Ammon's horn (tissue), 1 donor: Measurements from ENCODE around the gene CNGB1.
"Not testable (repeated sequence)": the region's sequence is repeated elsewhere in the genome, so short reads cannot be mapped to it uniquely, and the experiment has no call there.

Experiments
- DNase-seq: peaks from one replicate; pipeline ENCODE4 v3.0.0-alpha.2; 2016; ENCODE audit warnings: low spot score

CNGB1 gene

DNA sequence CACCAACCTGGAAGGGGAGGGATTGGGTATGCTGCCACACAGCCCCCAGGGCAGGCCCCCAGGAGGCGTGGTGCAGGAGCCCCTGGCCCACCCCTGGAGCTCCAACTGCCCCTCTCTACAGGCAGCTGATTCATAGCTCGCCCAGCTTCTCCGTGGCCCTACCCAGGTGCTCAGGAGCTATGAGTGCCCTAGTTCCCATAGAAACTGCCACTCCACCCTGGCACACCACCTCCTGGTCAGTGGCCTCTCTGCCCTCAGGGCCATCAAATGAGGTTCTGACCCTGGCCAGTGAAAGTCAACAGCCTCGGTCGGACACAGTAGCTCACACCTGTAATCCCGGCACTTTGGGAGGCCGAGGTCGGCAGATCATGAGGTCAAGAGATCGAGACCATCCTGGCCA, 18.0 kb downstream of the CNGB1 start:
- no peak for DNase-seq

DNA sequence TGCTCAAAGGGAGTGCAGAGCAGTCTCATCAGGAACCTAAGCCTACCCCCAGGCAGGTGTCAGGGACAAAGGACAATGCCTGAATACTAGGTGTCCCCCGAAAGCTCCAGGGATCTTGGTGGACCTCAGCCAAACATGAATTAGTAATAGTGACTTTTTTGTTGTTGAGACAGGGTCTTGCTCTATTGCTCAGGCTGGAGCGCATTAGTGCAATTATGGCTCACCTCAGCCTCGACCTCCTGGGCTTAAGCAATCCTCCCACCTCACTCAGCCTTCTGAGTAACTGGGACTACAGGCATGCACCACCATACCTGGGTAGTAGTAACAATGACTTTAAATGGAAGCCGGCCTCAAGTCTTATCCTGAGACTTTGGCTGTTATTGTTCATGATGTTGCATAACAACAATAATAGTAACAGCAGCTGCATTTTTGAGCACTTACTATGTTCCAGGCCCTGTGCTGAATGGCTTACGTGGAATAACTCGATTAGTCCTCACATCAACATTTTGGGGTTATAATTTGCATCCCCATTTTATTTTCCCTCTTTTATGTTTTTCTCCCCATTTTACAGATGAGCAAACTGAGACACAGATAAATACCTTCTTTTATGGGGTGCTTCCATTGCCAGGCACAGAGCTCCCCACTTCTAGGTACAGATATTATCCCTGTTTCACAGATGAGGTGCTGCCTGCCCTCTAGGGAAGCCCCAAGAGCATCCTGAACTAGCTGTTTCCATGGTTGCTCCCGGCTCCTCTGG, 19.5 kb downstream of the CNGB1 start:
- DNase-seq = no peak

DNA sequence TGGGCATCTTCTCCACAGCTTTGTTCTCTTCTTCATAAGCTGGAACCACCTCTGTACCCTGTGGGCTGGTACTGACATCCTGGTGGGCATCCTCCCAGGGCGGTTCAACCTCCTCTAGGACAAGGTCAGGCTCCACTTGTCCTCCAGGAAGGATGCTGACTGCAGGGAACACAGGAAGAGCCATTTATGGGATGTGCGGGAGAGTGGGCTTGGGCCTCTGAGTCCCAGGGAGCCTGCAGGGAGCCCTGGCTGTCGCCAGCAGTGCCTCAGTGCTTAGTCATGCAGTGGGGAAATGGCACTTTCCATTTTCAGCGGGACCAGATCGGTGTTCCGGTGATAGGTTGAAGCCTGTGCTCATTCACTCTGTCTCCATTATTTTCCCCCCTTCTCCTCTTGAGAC, 20.5 kb downstream of the CNGB1 start:
- peak; percentile 37 for DNase-seq

DNA sequence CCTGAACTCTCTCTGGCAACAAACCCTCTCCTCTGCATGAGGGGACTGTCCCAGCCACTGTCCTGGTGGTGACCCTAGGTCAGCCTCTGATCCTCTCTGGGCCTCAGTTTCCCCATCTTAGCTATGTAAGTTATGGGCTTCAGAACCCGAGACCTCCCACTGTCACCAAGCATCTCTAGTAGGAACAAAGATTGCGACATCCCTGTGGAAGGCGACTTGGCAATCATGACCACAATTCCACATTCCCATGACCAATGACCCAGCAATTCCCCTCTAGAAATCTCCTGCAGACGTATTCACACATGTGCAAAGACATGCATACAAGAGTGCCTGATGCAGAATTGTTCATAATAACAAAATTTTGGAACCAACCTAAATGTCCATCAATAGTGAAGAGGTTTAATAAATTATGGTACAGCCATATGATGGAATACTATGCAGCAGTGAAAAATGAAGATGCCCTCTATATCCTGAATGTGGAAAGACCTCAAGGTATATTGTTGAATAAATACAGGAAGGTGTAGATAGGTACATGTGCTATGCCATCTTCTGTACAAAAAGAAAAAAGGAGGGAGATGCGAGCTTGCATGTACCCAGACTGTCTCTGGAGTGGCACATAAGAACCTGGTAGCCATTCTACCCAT, 21.2 kb downstream of the CNGB1 start:
- no peak for DNase-seq

DNA sequence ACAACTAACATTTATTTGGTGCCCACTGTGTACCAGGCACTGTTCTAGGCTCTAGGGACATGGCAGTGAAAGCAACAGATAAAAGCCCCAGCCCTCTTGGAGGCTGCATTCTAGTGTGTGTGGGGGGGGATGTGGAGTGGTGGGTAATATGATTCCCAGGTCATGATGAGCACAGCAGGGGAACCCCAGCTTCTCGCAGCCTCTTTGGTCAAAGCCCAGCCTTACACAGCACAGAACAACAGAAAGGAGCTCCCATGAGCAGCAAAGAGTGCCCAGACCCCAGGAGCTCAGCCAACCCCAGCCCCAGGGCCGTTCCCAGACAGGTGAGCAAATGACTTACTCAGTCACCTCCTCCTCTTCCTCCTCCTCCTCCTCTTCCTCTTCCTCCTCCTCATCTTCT, 21.9 kb downstream of the CNGB1 start:
- DNase-seq = no peak

DNA sequence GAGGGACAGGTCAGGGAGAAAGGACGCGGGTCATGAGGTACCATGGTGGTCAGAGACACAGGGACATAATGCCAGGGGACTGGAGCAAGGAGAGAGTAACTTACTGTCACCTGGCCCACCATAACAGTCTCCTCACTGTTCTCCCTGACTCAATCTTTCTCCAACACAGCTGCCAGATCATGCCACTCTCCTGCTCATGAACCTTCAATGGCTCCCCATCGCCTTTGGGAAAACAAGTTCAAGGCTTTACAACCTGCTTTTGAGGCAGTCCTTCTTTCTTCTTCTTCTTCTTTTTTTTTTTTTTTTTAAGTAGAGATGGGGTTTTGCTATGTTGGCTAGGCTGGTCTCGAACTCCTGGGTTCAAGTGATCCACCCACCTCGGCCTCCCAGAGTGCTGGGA, 22.9 kb downstream of the CNGB1 start:
- no peak for DNase-seq

DNA sequence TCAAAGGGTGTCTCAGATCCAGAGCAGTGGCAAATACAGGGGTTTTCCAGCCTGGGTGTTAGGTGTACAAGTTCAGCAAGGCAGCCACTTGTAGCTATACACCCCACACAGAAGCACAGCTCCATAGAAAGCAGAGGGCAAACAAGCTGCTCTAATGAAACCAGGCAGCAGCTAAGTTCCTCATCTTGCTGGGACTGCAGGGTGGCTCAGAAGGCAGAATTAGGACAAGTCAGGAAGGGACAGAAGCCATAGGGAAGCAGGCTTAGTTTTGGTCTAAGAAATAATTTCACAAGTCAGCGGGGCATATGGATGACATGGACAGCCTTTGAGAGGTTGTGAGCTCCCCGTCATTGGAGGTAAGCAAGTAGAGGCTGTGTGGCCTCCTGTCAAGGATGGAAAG, 23.7 kb downstream of the CNGB1 start:
- no peak for DNase-seq

DNA sequence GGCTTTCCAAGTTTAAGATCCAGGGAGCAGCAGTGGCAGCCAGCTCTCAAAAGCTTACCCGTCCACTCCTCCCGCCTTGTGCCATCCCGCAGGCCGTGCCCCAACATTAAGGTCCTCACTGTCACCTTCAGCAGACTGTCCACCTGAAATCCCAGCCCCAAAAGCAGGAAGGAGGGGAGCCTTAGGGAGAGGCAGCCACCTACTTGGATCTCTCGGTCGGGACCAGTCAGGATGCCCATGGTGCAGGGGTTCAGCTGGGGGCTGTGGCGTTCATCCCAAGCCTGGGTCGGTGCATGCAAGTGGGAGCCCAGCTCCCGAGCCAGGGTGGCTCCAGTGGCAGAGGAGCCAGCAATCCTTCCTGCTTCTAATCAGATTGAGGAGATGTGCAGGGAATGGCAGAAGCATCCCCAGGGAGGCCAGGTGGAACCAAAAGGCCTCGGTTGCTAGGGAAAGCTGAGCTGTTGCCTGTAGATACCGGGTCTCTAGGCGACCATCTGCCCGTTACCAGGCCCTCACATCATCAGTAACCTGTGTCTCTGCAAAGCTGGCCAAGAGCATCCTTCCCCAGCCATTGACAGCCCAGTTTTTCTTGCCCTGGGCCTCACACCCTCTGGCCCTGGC, 24.6 kb downstream of the CNGB1 start:
- DNase-seq = peak; percentile 43

DNA sequence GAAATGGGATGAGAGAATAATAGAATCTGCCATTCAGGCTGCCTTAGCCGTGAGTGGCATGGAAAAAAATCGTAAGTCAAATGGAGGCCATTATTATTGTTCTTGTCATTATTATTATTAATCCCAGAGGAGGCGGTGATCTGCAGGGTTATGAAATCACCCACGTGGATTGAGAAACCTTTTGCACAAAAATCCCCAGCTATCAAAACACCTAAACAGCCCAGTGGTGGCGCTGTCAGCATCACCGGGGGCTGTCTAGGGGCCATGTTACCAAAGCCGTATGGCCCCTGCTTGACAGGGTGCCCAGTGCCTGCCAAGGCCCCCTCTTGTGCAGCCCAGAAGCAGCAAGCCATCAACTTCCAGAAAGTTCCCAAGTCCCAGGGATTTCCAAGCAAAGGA, 25.2 kb downstream of the CNGB1 start:
- DNase-seq = peak; percentile 31

DNA sequence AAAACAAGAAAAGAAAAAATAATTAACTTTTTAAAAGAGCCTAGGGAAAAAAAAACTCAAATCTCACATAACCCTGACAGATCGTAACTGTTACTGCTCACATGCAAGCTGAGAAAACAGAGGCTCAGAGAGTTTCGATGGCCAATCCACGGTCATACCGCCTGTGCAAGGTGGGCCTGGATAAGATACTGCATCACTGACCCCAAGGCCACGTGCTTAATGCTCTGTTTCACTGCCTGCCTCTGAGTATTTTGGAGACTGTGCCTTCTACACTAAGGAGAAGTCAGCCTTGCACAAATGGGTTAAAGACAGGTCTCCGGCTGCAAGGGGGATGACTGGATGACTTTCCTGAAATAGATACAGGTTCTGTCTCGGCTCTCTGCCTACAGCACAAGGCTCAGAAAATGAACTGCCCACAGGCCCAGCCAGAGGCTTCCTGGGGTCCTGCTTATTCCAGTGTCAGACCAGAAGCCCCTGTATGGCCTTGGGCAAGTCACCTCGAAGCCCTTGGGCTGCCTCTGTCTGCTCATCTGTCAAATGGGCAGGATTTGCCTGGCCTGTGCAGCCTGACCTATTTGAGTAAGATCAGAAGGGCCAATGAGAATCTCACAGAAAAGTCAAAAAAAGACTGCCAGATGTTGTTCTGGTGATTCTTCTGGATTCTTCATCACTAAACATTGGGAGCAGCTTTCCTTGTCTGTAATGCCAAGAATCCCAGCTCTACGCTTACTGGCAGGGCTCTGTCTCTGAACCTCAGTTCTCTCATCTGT, 25.8 kb downstream of the CNGB1 start:
- no peak for DNase-seq

DNA sequence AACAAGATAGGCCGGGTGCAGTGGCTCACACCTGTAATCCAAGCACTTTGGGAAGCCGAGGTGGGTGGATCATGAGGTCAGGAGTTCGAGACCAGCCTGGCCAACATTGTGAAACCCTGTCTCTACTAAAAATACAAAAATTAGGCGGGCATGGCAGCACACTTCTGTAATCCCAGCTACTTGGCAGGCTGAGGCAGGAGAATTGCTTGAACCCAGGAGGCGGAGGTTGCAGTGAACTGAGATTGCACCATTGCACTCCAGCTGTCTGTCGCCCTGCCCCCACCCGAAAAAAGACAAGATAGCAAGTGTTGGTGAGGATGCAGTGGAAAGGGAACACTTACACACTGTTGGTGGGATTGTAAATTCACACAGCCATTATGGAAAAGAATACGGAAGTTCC, 27.5 kb downstream of the CNGB1 start:
- DNase-seq = not testable (repeated sequence)

DNA sequence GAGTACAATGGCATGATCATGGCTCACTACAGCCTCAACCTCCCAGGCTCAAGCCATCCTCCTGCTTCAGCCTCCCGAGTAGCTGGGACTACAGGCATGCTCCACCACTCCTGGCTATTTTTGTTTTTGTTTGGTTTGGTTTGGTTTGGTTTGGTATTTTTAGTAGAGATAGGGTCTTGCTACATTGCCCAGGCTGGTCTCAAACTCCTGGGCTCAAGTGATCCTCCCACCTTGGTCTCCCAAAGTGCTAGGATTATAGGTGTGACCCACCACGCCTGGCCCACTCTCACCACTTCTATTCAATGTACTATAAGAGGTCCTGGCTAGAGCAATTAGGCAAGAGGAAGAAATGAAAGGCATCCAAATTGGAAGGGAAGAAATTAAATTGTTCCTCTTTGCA, 29.0 kb downstream of the CNGB1 start:
- DNase-seq = not testable (repeated sequence)

DNA sequence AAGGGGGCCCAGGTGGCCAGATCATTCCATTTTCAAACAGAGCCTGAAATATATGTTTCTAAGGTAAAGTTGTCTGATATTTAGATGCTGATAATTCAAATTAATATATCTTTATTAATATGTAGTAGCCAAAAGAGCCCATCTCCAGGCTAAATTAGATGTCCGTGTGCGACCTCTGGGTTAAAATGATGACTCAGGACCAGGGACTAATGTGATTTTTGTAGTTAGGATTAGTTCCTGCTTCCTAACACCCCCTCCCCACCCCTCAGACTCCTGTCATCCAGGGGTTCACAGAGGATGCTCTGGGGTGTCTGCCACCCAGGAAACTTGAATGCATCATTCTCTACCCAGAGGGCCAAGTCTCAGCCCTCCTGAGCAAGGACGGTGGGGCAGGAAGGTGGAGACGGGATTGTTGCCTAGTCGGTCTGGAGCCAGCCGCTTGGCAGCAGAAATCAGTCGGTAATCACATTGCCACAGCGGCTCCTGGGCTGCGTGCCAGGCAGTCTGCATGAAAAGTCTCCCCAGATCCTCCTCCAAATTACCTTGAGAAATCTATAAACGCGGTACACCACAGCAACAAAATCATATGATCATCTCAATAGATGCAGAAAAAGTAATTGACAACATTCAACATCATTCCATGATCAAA, 29.8 kb downstream of the CNGB1 start:
- peak; percentile 68 for DNase-seq

DNA sequence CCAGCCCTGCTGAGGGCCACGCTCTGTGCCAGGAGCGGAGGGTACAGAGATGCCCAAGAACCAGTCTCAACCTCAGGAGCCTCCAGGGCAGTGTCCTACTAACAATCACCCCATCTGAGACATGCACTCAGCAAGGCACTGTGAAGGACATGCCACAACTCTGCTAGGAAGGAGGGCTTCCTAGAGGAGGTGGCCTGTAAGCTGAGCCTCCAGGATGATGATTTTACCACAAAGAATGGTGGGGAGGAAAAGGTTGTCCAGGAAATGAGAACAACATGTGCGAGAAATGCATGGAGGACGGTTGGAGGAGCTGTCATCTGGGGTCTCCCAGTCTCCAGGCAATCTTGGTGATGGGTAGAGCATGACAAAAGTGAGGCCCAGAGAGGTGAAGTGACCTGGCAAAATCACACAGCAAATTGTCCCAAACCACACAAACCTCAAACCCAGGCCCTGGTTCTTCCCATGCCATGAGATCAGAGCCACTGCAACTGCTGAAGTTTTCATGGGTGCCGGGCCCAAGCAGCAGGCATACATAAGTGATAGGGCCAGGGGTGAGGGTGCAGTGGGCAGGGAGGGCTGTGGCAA, 30.5 kb downstream of the CNGB1 start:
- DNase-seq = no peak

DNA sequence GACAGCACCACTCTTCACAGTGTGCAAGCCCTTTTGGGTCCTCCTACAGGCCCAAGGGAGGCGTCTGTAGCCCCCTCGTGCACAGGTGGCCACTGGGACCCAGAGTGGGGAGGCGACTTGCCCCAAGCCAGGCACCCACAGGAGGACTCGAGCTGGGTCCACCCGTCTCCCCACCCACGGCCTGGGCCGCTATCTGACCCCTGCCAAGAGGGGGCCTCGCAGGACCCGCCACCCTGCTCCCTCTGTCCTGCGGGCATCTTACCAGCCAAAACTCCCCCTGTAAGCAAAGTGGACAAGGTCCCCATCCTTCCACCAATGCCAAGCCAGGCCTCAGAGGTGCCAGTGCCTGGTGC, 31.1 kb downstream of the CNGB1 start:
- DNase-seq = no peak

DNA sequence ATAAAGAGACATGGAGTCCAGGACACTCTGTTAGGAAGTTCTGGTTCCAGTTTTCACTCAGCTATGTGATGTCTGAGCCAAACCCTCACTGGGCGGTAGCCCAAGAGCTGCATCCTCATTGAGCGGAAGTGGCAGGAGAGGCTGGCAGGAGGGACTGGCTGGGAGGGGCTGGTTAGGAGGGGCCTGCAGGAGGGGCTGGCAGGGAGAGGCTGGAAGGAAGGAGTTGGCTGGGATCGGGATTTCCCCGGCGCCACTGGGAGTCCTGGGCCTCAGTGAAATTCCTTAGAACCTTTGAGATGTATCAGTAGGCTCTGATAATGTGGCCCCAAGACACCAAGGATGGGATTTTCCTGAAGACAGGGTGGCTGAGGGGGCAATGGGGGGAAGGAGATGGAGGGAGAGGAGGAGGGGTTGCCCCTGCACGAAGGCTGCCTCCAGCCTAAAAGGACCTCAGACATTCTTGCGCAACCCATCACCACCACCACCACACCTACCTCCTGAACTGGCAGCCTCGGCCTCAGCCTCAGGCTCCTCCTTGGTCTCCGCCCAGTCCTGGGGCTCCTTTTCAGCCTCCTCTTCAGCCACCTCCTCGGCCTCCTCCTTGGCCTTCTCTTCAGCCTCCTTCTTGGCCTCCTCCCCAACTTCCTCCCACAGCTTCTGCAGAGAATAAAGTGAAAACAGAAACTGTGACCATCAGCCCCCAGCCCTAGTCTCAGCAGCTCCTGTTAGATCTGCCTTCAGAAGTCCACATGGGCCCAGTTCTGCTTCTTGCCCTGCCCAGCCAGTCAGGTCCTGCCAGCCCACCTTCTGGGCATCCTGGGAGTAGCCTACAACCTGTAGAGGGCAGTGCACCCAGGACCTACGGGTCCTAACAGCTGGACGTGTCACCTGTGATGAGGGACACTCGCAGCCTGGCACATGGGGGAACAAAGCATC, 31.7 kb downstream of the CNGB1 start:
- DNase-seq = peak; percentile 47

DNA sequence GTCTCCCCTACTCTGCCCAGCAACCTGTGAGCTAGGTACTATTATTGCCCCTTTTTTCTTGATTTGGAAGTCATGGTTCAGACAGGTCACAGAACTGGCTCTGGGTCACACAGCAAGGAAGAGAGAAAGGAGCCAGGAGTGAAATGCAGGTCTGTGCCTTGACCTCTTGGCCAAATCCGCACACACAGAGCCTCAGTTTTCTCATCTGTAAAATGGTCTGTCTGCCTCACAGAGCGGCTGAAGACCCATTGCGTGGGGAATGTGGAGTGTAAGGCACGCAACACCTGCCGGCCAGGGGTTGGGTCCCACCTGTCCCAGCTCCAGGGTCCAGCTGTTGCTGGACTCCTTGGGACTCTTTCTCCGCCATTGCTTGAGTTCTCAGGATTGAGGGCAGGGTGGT, 32.4 kb downstream of the CNGB1 start:
- no peak for DNase-seq

DNA sequence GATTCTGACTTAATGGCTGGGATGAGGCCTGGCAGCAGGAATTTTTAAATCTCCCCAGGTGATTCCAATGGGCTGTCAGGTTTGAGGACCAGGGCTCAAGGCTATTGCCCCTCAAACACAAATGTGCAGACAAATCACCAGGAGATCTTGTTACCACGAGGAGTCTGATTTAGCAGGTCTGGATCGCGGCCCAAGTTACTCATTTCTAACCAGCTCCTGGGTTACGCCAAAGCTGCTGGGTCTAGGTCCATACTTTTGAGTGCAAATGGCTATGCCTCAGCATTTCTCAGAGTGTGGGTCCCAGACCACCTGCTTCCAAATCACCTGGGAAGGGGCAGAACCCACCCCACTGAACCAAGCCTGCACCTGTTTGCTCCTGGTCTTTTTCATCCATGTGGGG, 33.1 kb downstream of the CNGB1 start:
- no peak for DNase-seq

DNA sequence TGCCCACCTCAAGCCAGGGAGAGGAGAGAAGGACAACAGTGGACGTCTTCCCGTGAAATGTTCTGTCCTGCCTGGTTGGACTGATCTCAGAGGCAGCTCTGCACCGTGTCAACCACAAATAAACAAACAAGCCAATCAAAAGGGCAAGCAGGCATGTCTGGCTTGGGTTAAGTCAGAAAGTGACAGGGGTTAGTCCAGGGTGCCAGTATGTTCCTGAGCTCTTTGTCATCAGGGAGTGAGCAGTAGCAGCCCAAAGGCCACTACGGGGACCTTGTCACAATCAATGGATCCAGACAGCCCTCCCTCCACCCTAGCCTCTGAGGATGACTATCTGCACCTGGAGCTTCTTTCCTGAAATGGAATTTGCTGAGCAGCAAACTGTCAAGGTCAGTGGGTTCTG, 35.0 kb downstream of the CNGB1 start:
- no peak for DNase-seq

DNA sequence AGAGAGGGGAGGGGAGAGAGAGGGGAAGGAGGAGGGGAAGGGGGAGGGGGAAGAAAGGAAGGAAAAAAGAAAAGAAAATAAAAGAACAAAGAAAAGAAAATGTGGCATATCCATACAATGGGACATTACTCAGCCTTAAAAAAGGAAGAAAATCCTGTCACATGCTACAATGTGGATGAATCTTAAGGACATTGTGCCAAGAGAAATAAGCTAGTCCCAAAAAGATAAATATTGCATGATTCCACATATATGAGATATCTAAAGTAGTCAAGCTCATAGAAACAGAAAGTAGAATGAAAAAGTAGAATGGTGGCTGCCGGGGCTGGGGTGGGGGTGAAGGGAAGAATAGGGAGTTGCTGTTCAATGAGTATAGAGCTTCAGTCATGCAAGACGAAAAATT, 40.4 kb downstream of the CNGB1 start:
- no peak for DNase-seq

DNA sequence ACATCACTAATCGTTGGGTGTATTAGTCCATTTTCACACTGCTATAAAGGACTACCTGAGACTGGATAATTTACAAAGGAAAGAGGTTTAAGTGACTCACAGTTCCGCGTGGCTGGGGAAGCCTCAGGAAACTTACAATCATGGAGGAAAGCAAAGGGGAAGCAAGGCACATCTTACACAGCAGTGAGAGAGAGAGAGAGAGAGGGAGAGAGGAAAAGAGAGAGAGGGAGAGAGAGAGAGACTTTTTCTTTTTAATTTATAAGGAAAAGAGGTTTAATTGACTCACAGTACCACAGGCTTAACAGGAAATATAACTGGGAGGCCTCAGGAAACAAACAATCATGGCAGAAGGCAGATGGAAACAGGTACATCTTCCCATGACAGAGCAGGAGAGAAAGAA, 41.7 kb downstream of the CNGB1 start:
- no peak for DNase-seq
